Lower lobe of right lung (tissue), 2 donors: ENCODE data around the gene ADARB1. TPM values are rescaled to one million over a fixed set of nuclear protein-coding genes. Genes with fewer than 3 reads are reported as not detected.
"Not testable (repeated sequence)": the region's sequence is repeated elsewhere in the genome, so short reads cannot be mapped to it uniquely, and the experiment has no call there.

Source experiments
- ATAC-seq, 2 donors: fragments of 200-7000 bp; cut with Tn5 transposase; one replicate each; pipeline ENCODE4 v1.9.1; 2020 to 2022; ENCODE audit warnings: mild to moderate bottlenecking in 2 of 2, moderate library complexity in 2 of 2
- DNase-seq: peaks from one replicate; pipeline ENCODE4 v3.0.0-alpha.2; 2020
- H3K27ac ChIP-seq: fragments of 200-600 bp; one replicate; pipeline ENCODE4 v1.8.0; 2022
- H3K27me3 ChIP-seq: fragments of 200-600 bp; one replicate; pipeline ENCODE4 v1.8.0; 2022; ENCODE audit warnings: low read depth
- H3K36me3 ChIP-seq: fragments of 200-600 bp; one replicate; pipeline ENCODE4 v1.8.0; 2022; ENCODE audit warnings: mild to moderate bottlenecking
- H3K4me1 ChIP-seq: fragments of 200-600 bp; one replicate; pipeline ENCODE4 v1.8.0; 2022
- H3K4me3 ChIP-seq: fragments of 200-600 bp; one replicate; pipeline ENCODE4 v1.8.0; 2022; ENCODE audit warnings: mild to moderate bottlenecking
- H3K9me3 ChIP-seq: fragments of 200-600 bp; one replicate; pipeline ENCODE4 v1.8.0; 2022
- intact Hi-C: fragments of 100-400 bp; cut with DNase I; formaldehyde crosslinking; loops from one replicate; pipeline ENCODE4 v1.11.0; 2022
- long read RNA-seq: library from polyadenylated mRNA; unstranded; transcript quantifications from one replicate; pipeline ENCODE4 v2.0.0, GENCODE V29; 2021
- total RNA-seq: library from RNA; stranded (reverse); fragmentation: NEBNext Ultra II Directional; extraction: Animal tissue kit (Norgen Biotek cat#: 25700); gene quantifications from one replicate; pipeline ENCODE4 v1.2.1, GENCODE V29; 2021
- TF ChIP-seq, protein P1 (sequence below): fragments of 200-600 bp; IDR thresholded peaks from one replicate; pipeline ENCODE4 v1.8.0; 2022; ENCODE audit warnings: antibody characterized with exemption, mild to moderate bottlenecking
- donor health status: DM: no; HTN: yes; CAD: no; lungs with severe emphysema.

ADARB1 gene
- total RNA-seq: 48.2 TPM
- long read RNA-seq, full-length matches to known transcripts: 1 of 43 reads
- long read RNA-seq, partial matches to known transcripts: 12 of 43 reads
- long read RNA-seq, other reads (novel, unspliced or antisense): 30 of 43 reads

DNA sequence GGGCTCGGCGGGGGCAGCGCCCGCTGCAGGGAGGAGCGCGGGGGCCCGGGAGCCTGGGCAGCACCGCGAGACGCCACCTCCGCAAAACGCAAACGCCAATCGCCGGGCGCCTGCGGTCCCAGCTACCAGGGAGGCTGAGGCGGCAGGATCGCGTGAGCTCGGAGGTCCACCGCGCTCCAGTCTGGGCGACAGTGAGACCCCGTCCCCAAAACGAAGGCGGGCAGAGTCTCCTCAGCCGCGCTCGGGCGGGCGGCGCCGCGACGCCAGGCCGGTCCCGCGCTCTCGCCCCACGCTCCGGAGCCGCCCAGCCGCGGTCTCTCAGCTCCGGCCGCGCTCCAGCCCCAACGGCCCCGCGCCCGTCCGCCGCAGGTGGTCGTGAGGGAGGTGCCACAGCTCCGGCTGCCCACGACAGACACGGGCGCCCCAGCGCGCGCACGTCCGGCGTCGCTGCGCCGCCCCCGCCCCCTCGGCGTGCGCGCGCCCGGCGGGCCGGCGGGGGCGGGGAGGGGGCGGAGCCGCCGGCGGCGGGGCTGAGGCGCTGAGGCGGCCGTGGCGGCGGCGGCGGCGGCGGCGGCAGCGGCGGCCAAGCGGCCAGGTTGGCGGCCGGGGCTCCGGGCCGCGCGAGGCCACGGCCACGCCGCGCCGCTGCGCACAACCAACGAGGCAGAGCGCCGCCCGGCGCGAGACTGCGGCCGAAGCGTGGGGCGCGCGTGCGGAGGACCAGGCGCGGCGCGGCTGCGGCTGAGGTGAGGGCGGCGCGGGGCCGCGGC is at the start of gene ADARB1:
Gene ADARB1, plus strand, starts transcription at position 533 of the 770 bp plus-strand sequence. CDS start 97,077 bp downstream, outside the sequence.
- ATAC-seq (peak; percentile 86), DNase-seq (peak; percentile 74)
- H3K9me3 ChIP-seq: no peaks in the 10 kb centered on the region
- H3K4me1 ChIP-seq: peaks cover 29% of the 10 kb centered on the region
- no peaks in the 10 kb centered on the region for H3K36me3 ChIP-seq
- H3K27me3 ChIP-seq: no peaks in the 10 kb centered on the region
- peak within 1 kb of the TSS; percentile 92 for H3K27ac ChIP-seq
- TF ChIP-seq, protein P1, sequence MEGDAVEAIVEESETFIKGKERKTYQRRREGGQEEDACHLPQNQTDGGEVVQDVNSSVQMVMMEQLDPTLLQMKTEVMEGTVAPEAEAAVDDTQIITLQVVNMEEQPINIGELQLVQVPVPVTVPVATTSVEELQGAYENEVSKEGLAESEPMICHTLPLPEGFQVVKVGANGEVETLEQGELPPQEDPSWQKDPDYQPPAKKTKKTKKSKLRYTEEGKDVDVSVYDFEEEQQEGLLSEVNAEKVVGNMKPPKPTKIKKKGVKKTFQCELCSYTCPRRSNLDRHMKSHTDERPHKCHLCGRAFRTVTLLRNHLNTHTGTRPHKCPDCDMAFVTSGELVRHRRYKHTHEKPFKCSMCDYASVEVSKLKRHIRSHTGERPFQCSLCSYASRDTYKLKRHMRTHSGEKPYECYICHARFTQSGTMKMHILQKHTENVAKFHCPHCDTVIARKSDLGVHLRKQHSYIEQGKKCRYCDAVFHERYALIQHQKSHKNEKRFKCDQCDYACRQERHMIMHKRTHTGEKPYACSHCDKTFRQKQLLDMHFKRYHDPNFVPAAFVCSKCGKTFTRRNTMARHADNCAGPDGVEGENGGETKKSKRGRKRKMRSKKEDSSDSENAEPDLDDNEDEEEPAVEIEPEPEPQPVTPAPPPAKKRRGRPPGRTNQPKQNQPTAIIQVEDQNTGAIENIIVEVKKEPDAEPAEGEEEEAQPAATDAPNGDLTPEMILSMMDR: no peak
- intact Hi-C loops: no loop called here
- peak within 1 kb of the TSS; percentile 90 for H3K4me3 ChIP-seq

DNA sequence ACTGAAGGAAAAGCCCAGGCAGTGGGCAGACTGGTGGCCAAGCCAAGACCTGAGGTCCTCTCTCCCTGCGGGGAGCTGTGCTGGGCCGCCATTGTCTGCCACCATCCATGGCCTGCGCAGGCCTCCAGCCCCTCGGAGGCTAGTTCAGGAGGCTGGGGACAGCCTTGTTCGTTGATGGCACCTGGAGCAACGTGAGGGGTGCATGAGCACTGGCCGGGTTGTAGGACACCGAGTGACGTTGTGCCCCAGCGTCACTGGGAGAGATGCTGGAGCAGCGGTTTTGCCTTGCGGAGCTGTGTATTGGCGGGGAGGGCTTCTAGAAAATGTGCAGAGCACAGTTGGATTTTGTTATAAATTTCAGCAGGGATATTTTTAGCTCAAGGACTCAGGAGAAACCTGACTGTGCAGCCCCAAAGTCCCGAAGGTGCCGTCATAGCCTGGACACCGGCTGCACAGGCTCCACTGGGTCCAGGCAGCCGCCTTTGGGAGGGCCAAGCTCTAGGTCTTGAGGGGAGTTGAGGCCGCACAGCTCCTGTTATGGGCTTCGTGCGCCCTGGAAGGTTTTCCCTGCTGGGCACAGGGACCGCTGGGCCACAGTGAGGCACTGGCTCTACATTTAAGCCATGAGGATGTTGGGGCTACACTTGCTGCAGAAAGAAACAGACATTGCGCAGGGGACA is 48.2 kb upstream of the ADARB1 start:
- no peaks in the 10 kb centered on the region for H3K36me3 ChIP-seq
- peaks cover 8% of the 10 kb centered on the region for H3K9me3 ChIP-seq
- ATAC-seq: no peak
- TF ChIP-seq, protein P1: no peak
- no peak overlapping the region for H3K27ac ChIP-seq
- H3K27me3 ChIP-seq: no peaks in the 10 kb centered on the region
- intact Hi-C loops: no loop called here
- H3K4me1 ChIP-seq: peaks cover 20% of the 10 kb centered on the region
- no peak overlapping the region for H3K4me3 ChIP-seq
- DNase-seq: no peak

DNA sequence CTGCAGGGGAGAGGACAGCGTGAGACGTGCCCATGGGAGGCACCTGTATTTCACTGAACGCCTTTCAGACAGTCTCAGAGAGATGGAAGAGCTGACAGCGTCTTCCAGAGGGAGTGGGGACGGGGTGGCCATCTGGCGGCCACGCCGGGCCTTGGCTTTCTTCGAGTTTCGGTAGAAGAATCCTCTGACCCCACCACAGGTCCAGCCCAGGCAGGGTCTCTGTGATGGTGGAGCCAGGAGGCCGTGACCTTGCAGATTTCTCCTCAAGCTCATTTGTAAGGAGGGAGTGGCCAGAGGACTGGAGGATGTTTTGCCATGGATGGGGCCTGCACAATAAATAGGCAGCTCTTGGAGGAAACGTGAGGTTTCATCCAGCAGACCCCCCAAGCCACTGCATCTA is 47.6 kb upstream of the ADARB1 start:
- Histone ChIP-seq H3K4me3 (no peak overlapping the region), H3K27me3 (no peaks in the 10 kb centered on the region), H3K36me3 (no peaks in the 10 kb centered on the region), H3K27ac (no peak overlapping the region), H3K4me1 (peaks cover 26% of the 10 kb centered on the region), H3K9me3 (peaks cover 8% of the 10 kb centered on the region)
- DNase-seq (no peak), ATAC-seq (no peak)
- TF ChIP-seq, protein P1: no peak
- intact Hi-C loops: no loop called here

GRCh38 chr21:45027241-45028196 is 46.9 kb upstream of the ADARB1 start:
- ATAC-seq: no peak
- no peak for DNase-seq
- peaks cover 8% of the 10 kb centered on the region for H3K9me3 ChIP-seq
- intact Hi-C loops: no loop called here
- H3K27ac ChIP-seq: no peak overlapping the region
- H3K4me3 ChIP-seq: no peak overlapping the region
- H3K4me1 ChIP-seq: peaks cover 30% of the 10 kb centered on the region
- no peaks in the 10 kb centered on the region for H3K27me3 ChIP-seq
- TF ChIP-seq, protein P1: no peak
- H3K36me3 ChIP-seq: no peaks in the 10 kb centered on the region

GRCh38 chr21:45028645-45029044 is 45.7 kb upstream of the ADARB1 start:
- H3K9me3 ChIP-seq, H3K36me3 ChIP-seq, H3K27ac ChIP-seq, intact Hi-C loops, ATAC-seq, DNase-seq, H3K27me3 ChIP-seq, H3K4me3 ChIP-seq: not testable (repeated sequence)
- peaks cover 40% of the 10 kb centered on the region for H3K4me1 ChIP-seq
